PC-3 (cell line): ENCODE results near the gene C1orf53.

Experiments
- CTCF ChIP-seq: fragments of 300-600 bp; sonication (generic); conservative IDR thresholded peaks from 2 replicates; pipeline ENCODE4 v1.5.1; 2017; ENCODE audit warnings: antibody characterized with exemption, low read depth, mild to moderate bottlenecking, low read length
- EZH2 ChIP-seq: fragments of 300-600 bp; sonication (generic); IDR thresholded peaks from one replicate; pipeline ENCODE4 v1.6.1; 2017; ENCODE audit warnings: antibody characterized with exemption, mild to moderate bottlenecking, low read length; ENCODE audit not compliant: unreplicated experiment
- EZH2phosphoT487 ChIP-seq: fragments of 300-600 bp; sonication (generic); IDR thresholded peaks from 2 replicates; pipeline ENCODE4 v1.6.1; 2018; ENCODE audit warnings: mild to moderate bottlenecking, antibody characterized with exemption, low read length, borderline replicate concordance

GRCh38 chr1:197927908-197928665, 25.7 kb downstream of the C1orf53 start:
- TF ChIP-seq CTCF = no peak
- TF ChIP-seq EZH2phosphoT487 = no peak
- no peak for TF ChIP-seq EZH2
